ENCODE data around the gene PHLDA2.

The PHLDA2 gene, protein sequence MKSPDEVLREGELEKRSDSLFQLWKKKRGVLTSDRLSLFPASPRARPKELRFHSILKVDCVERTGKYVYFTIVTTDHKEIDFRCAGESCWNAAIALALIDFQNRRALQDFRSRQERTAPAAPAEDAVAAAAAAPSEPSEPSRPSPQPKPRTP

DNA sequence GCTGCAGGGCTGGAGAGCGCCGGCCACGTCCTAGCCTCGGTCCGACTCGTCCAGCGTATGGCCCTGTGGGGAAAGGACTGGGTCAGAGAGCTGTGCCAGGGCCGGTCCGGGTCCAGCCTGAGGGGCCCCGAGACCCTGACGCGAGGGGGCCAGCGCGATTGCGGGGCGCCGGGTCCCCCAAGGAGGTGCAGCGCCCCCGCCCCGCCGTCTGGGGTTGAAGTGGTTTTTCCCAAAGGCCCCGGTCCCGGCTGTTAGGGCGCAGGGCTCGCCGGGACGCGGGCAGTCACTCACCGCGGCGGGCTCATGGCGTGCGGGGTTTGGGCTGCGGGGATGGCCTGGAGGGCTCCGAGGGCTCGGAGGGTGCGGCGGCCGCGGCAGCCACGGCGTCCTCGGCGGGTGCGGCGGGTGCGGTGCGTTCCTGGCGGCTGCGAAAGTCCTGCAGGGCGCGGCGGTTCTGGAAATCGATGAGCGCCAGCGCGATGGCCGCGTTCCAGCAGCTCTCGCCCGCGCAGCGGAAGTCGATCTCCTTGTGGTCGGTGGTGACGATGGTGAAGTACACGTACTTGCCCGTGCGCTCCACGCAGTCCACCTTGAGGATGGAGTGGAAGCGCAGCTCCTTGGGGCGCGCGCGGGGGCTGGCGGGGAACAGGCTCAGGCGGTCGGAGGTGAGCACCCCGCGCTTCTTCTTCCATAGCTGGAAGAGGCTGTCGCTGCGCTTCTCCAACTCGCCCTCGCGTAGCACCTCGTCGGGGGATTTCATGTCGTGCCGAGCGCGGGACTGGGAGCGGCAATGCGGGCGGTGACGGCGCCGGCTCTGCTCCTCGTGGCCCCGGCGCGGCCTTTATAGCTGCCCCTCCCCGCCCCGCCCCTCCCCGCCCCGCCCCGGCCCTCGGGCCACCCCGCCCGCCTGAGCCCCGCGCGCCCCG is at the start of gene PHLDA2:
TSS of gene PHLDA2 (minus strand) at position 816 of the 926 bp plus-strand sequence. CDS start at position 760, 56 bp downstream.
- in situ Hi-C loops (cut with MboI; ENCODE audit: low sequenced_read_pairs): no loop called here

GRCh38 chr11:2977113-2977512 is 47.9 kb upstream of the PHLDA2 start:
- in situ Hi-C loops (cut with MboI; ENCODE audit: low sequenced_read_pairs): no loop called here

GRCh38 chr11:2976294-2977063 is 47.3 kb upstream of the PHLDA2 start:
- in situ Hi-C loops (cut with MboI; ENCODE audit: low sequenced_read_pairs): no loop called here

GRCh38 chr11:2975594-2975993 is 46.4 kb upstream of the PHLDA2 start:
- in situ Hi-C loops (cut with MboI; ENCODE audit: low sequenced_read_pairs): no loop called here

DNA sequence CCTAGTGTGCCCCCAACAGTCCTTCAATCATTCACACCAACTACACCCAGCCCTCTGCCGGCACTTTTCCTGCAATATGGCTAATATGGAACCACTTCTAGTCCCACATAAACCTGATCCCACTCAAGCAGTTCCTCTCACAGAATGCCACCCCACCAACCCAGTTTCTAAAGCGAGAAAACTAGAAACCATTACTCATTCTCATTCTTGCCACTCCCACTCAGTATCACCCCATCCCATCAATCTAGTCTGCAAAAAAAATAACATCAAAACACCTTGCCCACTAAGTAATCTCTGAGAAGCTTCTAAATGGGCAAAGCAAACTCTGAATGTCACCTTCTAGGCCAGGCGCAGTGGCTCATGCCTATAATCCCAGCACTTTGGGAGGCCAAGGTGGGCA is 45.1 kb upstream of the PHLDA2 start:
- in situ Hi-C loops (cut with MboI; ENCODE audit: low sequenced_read_pairs): no loop called here

- in situ Hi-C loops (cut with MboI; ENCODE audit: low sequenced_read_pairs): no loop called here
Measured at GRCh38 chr11:2968341-2968900, 39.2 kb upstream of the PHLDA2 start.

DNA sequence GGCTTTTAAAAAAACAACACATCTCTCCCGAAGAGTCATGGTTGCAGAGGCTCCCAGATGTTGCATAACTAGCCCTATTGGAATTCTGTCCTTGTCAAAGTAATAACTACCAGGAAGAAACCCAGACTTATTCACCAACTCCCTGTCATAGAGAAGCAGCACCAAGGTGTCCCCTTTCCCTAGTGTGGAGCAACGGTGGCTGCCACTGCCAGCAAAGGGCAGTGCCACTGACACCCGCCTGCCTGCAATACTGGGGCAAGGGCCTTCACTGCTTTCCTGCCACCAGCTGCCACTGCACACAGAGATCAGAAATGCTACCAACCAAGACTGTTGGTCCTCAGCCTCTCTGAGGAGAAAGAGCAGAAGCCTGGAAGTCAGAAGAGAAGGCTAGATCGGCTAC is 35.6 kb upstream of the PHLDA2 start:
- in situ Hi-C loops (cut with MboI; ENCODE audit: low sequenced_read_pairs): no loop called here

GRCh38 chr11:2963761-2964160 is 34.5 kb upstream of the PHLDA2 start:
- in situ Hi-C loops (cut with MboI; ENCODE audit: low sequenced_read_pairs): no loop called here

DNA sequence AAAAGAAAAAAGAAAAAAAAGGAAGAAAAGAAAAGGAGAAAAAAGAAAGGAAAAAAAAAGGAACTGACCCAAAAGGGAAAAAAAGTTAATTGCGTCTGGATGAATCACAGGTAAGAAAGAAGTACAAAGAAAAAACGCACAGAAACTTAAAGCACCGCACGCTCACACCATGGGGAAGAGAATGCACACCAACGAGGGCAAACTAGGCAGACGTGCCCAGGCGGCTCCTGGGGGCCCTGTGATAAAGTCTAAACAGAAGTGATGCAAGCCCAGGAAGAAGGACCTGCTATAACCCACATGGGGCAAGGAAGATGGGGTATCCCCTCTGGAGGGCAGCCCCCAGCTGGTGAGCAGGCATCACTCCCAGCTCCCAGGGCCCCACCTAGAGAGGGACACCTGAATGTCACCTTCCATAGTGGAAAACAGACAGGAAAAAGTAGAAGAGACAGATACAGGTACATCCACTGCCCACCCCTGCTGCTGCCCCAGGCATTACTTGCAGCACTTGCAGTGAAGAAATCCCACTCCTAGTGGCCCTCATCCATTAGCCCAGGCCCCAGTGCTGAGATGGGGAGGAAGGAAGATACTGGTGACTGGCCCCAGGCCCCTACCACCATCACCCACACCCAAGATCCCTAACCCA is 34.0 kb upstream of the PHLDA2 start:
- in situ Hi-C loops (cut with MboI; ENCODE audit: low sequenced_read_pairs): no loop called here

DNA sequence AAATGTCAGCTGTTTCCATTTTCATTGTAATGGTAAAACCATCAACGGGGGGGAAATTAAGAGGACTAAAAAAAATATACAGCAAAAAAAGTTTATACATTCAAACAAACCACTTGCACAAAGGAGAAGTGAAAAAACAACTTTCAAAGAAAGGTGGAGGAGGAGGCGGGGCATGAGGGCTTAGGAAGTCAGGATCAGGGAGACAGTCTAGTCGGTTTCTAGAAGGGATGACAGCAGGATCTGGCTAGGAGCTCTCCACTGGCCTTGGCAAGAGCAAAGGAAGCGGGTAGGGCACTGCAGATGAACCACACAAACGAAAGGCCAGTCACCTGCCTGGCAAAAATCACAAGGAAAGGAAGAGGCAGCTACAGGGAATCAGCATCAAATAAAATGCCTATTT is 31.9 kb upstream of the PHLDA2 start:
- in situ Hi-C loops (cut with MboI; ENCODE audit: low sequenced_read_pairs): no loop called here

DNA sequence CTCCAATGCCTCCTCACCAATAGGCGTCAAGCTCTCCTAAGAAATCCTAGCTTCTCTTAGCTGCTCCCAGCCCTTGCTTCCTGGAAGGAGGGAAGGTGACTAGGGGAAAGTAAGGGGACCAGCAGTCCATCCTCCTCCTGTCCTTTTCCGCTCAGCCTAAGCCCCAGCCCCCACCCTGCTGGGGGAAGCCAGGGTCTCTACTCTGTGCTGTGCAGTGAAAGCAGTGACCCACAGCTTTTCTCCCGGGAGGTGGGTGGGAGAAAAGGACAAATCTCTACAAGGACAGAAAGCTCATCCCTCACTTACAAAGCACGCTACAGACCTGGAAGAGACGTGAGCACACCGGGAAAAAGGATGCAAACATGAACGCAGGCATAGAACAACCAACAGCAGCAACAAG is 30.9 kb upstream of the PHLDA2 start:
- in situ Hi-C loops (cut with MboI; ENCODE audit: low sequenced_read_pairs): no loop called here

DNA sequence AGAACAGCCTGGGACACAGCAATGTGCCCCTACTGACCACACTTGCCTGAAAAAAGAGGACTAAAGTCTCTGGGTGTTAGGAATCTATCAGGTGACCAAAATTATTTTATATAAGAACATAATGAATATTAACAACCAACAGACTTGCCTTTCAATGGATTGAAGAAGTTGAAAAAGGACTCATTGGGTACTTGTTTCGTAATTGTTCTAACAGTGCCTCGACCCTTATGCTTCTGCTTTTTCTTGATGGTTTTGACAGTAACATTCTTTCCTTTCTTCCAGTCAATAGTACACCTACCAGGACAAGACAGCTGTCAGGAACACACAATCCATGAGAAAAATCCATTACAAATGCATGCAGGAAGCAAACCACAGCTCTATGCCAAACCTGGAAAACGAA is 29.0 kb upstream of the PHLDA2 start:
- in situ Hi-C loops (cut with MboI; ENCODE audit: low sequenced_read_pairs): no loop called here

GRCh38 chr11:2955906-2956476 is 26.8 kb upstream of the PHLDA2 start:
- in situ Hi-C loops (cut with MboI; ENCODE audit: low sequenced_read_pairs): no loop called here

GRCh38 chr11:2954263-2954662 is 25.0 kb upstream of the PHLDA2 start:
- in situ Hi-C loops (cut with MboI; ENCODE audit: low sequenced_read_pairs): no loop called here

GRCh38 chr11:2952290-2952689 is 23.1 kb upstream of the PHLDA2 start:
- in situ Hi-C loops (cut with MboI; ENCODE audit: low sequenced_read_pairs): no loop called here

- in situ Hi-C loops (cut with MboI; ENCODE audit: low sequenced_read_pairs): no loop called here
Measured at GRCh38 chr11:2951231-2952110, 22.3 kb upstream of the PHLDA2 start.

DNA sequence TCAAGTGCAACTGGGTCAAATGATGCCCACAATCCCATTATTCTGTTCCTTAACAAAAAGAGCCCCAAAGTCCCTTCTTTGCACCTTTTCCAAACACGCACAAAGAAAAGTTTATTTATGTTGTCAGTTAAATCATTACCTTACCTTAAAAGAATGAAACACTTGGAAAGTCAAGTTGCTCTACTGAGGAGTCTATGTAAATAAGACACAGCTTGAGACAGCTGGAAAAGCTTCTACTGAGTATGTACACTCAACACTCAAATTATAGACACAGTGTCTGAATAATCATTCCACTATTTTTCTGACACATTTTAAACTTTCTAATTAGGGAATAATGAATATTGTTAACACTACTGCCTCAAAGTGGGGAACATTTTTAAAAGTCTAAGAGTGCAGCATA is 21.6 kb upstream of the PHLDA2 start:
- in situ Hi-C loops (cut with MboI; ENCODE audit: low sequenced_read_pairs): no loop called here

GRCh38 chr11:2949920-2950319 is 20.7 kb upstream of the PHLDA2 start:
- in situ Hi-C loops (cut with MboI; ENCODE audit: low sequenced_read_pairs): no loop called here

DNA sequence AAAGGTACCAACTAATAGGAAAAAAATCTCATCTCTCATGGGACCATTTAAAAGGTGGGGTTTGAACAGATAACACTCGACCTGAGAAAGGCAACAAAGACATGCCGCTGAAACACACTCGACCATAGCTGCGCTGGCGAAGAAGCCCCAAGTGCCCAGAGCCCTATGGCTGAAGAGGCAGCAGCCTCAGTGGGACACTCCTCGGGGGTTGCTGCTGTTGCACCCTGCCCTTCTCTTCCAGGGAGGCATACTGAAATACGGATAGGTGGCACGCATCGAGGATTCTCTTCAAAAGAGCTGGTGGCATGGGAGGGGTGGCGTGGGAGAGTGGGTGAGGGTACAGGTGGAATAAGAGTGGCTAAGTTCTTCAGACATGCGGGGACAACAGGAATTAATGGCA is 18.5 kb upstream of the PHLDA2 start:
- in situ Hi-C loops (cut with MboI; ENCODE audit: low sequenced_read_pairs): no loop called here

Measured in HL-60/S4 treated with phorbol 12-myristate 13-acetate at 8.2 ng/mL for 4 days and 3 days (cell line).